Endothelial cell of umbilical vein (primary cell): ENCODE results near the gene SGSM2.

ENCODE experiments used
- EZH2 ChIP-seq: IDR thresholded peaks from 2 replicates; pipeline ENCODE4 v1.6.1; 2012; ENCODE audit warnings: borderline replicate concordance, low read depth, mild to moderate bottlenecking, moderate library complexity, low read length, inconsistent platforms; ENCODE audit not compliant: severe bottlenecking
- MAX ChIP-seq: IDR thresholded peaks from 2 replicates; pipeline ENCODE4 v1.6.1; 2011; ENCODE audit not compliant: insufficient read depth, insufficient read length
- POLR2A ChIP-seq: IDR thresholded peaks from 2 replicates; pipeline ENCODE4 v1.6.1; 2012; ENCODE audit warnings: low read depth, mild to moderate bottlenecking, control low read depth, low read length

DNA sequence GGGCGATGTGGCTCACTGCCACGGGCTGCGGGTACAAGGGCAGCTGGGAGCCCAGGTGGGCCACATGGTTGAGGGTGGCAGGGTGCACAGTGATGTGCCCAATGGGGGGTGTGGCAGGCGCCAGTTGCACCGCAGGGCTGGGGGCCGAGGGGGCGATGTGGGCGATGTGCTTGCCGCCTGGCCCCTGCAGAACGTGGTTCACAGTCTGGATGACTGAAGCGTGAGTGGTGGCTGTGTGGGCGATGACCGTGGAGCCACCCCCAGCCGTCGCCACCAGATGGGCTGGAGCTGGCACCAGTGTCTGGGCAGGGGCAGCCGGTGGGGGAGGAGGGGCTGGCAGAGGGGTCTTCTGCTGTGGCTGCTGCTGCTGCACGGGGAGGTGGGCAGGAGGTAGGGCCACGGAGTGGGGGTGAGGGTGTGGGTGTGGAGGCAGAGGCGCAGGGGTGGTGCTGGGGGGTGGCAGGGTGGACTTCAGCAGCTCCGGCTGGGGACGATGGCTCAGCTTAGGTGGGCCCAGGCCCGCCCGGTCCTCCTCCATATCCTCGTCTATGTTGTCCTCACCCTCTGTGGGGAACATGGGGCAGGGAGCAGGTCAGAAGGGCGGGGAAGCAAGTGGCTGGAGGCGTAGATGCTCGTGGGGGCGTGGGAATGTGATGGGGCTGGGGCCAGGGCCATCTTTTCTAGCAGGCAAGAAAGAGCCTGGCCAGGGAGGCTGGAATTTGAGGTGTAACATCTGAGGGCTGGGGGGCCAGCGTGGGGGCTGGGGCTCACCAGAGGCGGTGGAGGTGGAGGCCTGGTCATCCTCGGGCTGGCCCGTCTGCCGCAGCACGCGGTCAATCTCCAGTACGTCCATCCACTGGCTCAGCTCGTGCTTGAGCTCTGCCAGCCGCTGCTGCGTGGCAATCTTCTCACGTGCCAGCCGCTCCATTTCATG is 50.1 kb downstream of the SGSM2 start:
- no peak for TF ChIP-seq MAX
- TF ChIP-seq POLR2A = no peak
- no peak for TF ChIP-seq EZH2
